ENCODE measurements around the gene RPL28. TPM values are rescaled to one million over a fixed set of nuclear protein-coding genes. Genes with fewer than 3 reads are reported as not detected.

The RPL28 gene
- total RNA-seq, 2 donors from 2014 or later = 1,672 to 1,902 TPM

DNA sequence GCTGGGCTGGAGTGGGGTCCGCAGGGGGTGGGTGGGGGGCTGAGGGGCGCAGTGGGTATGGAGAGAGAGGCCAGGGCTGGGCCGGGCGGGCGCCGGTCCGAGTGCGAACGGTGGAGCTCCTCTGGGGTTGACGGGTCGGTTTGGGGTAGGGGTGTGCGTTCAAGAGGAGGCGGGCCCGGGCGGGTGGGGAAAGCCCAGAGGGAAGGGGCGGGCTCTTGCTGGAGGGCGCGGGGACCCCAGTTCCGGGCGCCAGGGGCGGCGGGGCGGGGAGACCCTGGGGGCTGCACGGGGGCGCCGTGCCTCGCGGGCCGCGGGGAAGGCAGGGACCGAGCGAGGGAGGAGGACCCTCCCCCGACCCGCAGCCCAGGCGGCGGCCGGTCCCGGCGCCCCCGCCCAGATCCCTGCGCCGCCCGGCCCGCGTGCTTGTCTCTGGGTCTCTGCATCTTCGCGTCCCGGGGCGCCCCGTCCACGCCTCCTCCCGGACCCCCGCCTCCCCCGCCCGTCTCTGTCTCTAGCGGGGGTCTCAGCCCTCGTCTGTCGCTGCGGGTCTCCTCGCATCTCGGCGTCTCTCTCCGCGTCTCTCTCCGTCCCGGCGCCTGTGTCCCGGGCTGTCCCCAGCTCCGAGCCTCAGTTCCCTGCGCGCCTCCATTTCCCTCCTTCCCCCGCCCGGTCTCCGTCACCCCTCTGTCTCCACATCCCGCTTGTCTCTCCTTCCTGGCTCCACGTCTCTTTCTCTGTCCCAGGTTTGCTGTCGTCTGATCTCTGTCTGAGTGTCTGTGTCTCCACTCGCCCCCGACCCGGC lies 65.6 kb downstream of the RPL28 start:
- H3K27me3 Mint-ChIP-seq (ENCODE audit: insufficient read depth) = peaks cover 35% of the 10 kb centered on the region
- peaks cover 14% of the 10 kb centered on the region for H3K36me3 Mint-ChIP-seq (ENCODE audit: low read depth)
- Histone ChIP-seq H3K9me3 (ENCODE audit: control insufficient read depth, low read length) (no peaks in the 10 kb centered on the region), H3K4me1 (ENCODE audit: control insufficient read depth, insufficient read depth, low read length) (no peaks in the 10 kb centered on the region), H3K9ac (ENCODE audit: extremely low read depth, low read length, poor library complexity, severe bottlenecking) (no peak overlapping the region), H3K27ac (ENCODE audit: low read depth, low read length) (no peak overlapping the region), H3K27me3 (ENCODE audit: control insufficient read depth, insufficient read depth, low read length, poor library complexity, severe bottlenecking) (peaks cover 71% of the 10 kb centered on the region), H3K4me3 (ENCODE audit: low read length) (no peak overlapping the region), H3K36me3 (ENCODE audit: control insufficient read depth, insufficient read depth, low read length) (no peaks in the 10 kb centered on the region)
- TF ChIP-seq, protein P1, sequence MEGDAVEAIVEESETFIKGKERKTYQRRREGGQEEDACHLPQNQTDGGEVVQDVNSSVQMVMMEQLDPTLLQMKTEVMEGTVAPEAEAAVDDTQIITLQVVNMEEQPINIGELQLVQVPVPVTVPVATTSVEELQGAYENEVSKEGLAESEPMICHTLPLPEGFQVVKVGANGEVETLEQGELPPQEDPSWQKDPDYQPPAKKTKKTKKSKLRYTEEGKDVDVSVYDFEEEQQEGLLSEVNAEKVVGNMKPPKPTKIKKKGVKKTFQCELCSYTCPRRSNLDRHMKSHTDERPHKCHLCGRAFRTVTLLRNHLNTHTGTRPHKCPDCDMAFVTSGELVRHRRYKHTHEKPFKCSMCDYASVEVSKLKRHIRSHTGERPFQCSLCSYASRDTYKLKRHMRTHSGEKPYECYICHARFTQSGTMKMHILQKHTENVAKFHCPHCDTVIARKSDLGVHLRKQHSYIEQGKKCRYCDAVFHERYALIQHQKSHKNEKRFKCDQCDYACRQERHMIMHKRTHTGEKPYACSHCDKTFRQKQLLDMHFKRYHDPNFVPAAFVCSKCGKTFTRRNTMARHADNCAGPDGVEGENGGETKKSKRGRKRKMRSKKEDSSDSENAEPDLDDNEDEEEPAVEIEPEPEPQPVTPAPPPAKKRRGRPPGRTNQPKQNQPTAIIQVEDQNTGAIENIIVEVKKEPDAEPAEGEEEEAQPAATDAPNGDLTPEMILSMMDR (conservative IDR thresholded peaks at IDR 0.05) = no peak
- WGBS, 2 experiments (ENCODE audit: insufficient coverage in 1 of 2, insufficient read length in 1 of 2) = 1 to 2% methylated on average over 24 to 77 of the region's 80 CpGs
- no peak overlapping the region for H3K27ac Mint-ChIP-seq
- peak overlapping the region; percentile 46 for H3K4me3 Mint-ChIP-seq
- H3K9me3 Mint-ChIP-seq = no peaks in the 10 kb centered on the region
- H3K4me1 Mint-ChIP-seq = peaks cover 3% of the 10 kb centered on the region
- DNase-seq = peak; percentile 67

DNA sequence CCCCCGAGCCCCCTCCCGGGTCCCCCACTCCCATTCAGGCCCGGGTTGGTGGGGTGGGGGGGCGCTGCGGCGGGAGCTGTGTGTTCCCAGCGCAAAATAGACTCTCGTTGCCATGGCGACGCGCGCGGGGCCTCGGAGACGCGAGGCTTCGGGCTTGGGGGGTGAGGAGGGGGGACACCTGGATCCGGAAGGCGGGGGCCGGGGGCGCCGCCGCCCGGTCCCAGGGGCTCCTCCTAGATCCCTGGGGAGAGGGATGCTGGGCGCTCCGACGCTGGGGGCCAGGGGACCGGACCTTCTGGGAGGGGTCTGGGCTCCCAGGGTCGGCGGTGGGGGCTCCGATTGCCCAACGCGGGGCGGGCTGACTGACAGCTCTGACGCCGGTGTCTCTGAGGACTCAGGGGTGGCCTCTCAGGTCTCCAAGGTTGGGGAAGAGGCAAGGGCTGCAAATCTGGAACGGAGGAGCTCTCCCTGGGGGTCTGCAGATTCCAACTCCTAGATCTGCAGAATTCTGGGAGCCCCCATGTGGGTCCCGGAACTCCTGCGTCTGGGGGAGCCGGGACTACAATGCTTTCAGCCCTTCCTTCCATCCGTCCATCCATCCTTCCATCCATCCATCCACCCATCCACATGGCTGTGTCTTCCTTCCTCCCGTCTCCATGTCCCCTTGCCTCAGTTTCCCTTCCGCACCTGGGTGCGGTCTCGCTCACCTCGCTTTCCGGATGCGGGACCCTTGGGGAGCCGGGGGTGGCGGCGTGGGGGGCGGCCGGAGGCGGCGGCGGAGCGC lies 66.4 kb downstream of the RPL28 start:
- 8 to 9% methylated on average over 12 to 57 of the region's 57 CpGs for WGBS, 2 experiments (ENCODE audit: insufficient coverage in 1 of 2, insufficient read length in 1 of 2)
- Mint-ChIP-seq H3K4me3 (peak overlapping the region; percentile 46), H3K4me1 (peaks cover 3% of the 10 kb centered on the region), H3K36me3 (ENCODE audit: low read depth) (peaks cover 20% of the 10 kb centered on the region), H3K27me3 (ENCODE audit: insufficient read depth) (peaks cover 35% of the 10 kb centered on the region), H3K27ac (no peak overlapping the region), H3K9me3 (no peaks in the 10 kb centered on the region)
- Histone ChIP-seq H3K4me3 (ENCODE audit: low read length) (no peak overlapping the region), H3K27me3 (ENCODE audit: control insufficient read depth, insufficient read depth, low read length, poor library complexity, severe bottlenecking) (peaks cover 63% of the 10 kb centered on the region), H3K9ac (ENCODE audit: extremely low read depth, low read length, poor library complexity, severe bottlenecking) (no peak overlapping the region), H3K36me3 (ENCODE audit: control insufficient read depth, insufficient read depth, low read length) (no peaks in the 10 kb centered on the region), H3K4me1 (ENCODE audit: control insufficient read depth, insufficient read depth, low read length) (no peaks in the 10 kb centered on the region), H3K9me3 (ENCODE audit: control insufficient read depth, low read length) (no peaks in the 10 kb centered on the region), H3K27ac (ENCODE audit: low read depth, low read length) (no peak overlapping the region)
- TF ChIP-seq, protein P1 (conservative IDR thresholded peaks at IDR 0.05) = no peak
- DNase-seq = no peak

Other genes with a start within 250 kb of the RPL28 start
- gene TNNT1, start 236.7 kb upstream of the RPL28 start, total RNA-seq = 10 to 100 TPM; 22.9 to 66.7 TPM
- 10 to 100 TPM in 1 of 2 donors, 1 to 10 TPM in 1; 9.8 to 14.2 TPM for gene TNNI3, start 228.2 kb upstream of the RPL28 start, total RNA-seq
- gene DNAAF3, start 219.3 kb upstream of the RPL28 start, total RNA-seq = 1 to 10 TPM; 5.9 to 9.5 TPM
- gene SYT5, start 205.6 kb upstream of the RPL28 start, total RNA-seq = not detected
- not detected for gene PTPRH, start 176.4 kb upstream of the RPL28 start, total RNA-seq
- gene TMEM86B, start 157.2 kb upstream of the RPL28 start, total RNA-seq = 1 to 10 TPM; 2.9 to 5.9 TPM
- 10 to 100 TPM; 74.8 to 79.9 TPM for gene PPP6R1, start 126.9 kb upstream of the RPL28 start, total RNA-seq
- 10 to 100 TPM; 43.7 to 48.5 TPM for gene HSPBP1, start 105.8 kb upstream of the RPL28 start, total RNA-seq
- 10 to 100 TPM; 75.9 to 91.4 TPM for gene BRSK1, start 101.9 kb upstream of the RPL28 start, total RNA-seq
- under 1 TPM; 0.73 to 0.95 TPM for gene TMEM150B, start 60.6 kb upstream of the RPL28 start, total RNA-seq
- gene KMT5C, start 46.1 kb upstream of the RPL28 start, total RNA-seq = 10 to 100 TPM; 73.1 to 80.6 TPM
- under 1 TPM; 0.75 to 0.84 TPM for gene COX6B2, start 31.2 kb upstream of the RPL28 start, total RNA-seq
- under 1 TPM; 0.09 to 0.11 TPM for gene GARIN5B, start 22.7 kb upstream of the RPL28 start, total RNA-seq
- gene IL11, start 15.5 kb upstream of the RPL28 start, total RNA-seq = 1 to 10 TPM in 1 of 2 donors, under 1 TPM in 1; 0.91 to 1.7 TPM
- gene TMEM190, start 9.1 kb upstream of the RPL28 start, total RNA-seq = 1 to 10 TPM in 1 of 2 donors, not detected in 1; 1.2 TPM
- 1 to 10 TPM; 3.9 to 4.4 TPM for gene TMEM238, start 1.6 kb upstream of the RPL28 start, total RNA-seq
- gene UBE2S, start 21.9 kb downstream of the RPL28 start, total RNA-seq = 100 to 1,000 TPM; 202 to 246 TPM
- not detected for gene SHISA7, start 57.4 kb downstream of the RPL28 start, total RNA-seq
- gene ISOC2, start 75.7 kb downstream of the RPL28 start, total RNA-seq = 10 to 100 TPM; 35.9 to 39.2 TPM
- gene C19orf85, start 78.8 kb downstream of the RPL28 start, total RNA-seq = 1 to 10 TPM in 1 of 2 donors, under 1 TPM in 1; 0.62 to 2.3 TPM
- gene ZNF628, start 90.7 kb downstream of the RPL28 start, total RNA-seq = 10 to 100 TPM in 1 of 2 donors, 1 to 10 TPM in 1; 9.9 to 12.6 TPM
- gene NAT14, start 99.3 kb downstream of the RPL28 start, total RNA-seq = 10 to 100 TPM; 51.3 to 67.1 TPM
- gene SSC5D, start 102.5 kb downstream of the RPL28 start, total RNA-seq = 1 to 10 TPM; 1.4 to 2.4 TPM
- 1 to 10 TPM; 3.3 to 6.6 TPM for gene SBK2, start 151.2 kb downstream of the RPL28 start, total RNA-seq
- 1 to 10 TPM in 1 of 2 donors, under 1 TPM in 1; 0.48 to 1.4 TPM for gene SBK3, start 159.6 kb downstream of the RPL28 start, total RNA-seq
- 10 to 100 TPM; 27.5 to 30.7 TPM for gene ZNF579, start 194.9 kb downstream of the RPL28 start, total RNA-seq
- gene FIZ1, start 213.6 kb downstream of the RPL28 start, total RNA-seq = 10 to 100 TPM; 19.7 to 21.1 TPM
- 1 to 10 TPM; 5.0 to 5.8 TPM for gene ZNF524, start 214.4 kb downstream of the RPL28 start, total RNA-seq
- gene ZNF865, start 219.7 kb downstream of the RPL28 start, total RNA-seq = 10 to 100 TPM; 14.5 to 14.9 TPM
- 10 to 100 TPM in 1 of 2 donors, 1 to 10 TPM in 1; 7.2 to 10.7 TPM for gene ZNF784, start 238.6 kb downstream of the RPL28 start, total RNA-seq